ENCODE results near the gene FBXL4.

DNA sequence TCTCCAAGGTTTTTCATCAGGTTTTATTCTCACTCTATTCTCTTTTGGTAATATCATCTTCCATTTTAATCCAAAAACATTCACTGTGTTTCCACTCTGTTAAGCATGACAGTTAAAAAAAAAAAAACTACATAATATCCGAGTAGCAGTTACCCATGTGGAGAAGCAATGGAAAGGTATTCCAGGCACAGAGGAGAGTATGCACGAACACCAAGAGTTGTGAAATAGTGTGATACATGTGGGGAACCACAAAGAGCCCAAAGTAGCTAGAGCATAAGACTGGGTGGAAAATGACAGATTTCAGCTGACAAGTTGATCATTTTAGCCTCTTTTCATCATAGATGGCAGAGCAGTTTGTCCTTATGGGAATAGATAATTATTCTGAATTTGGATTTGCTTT lies 19.9 kb upstream of the FBXL4 start:
- no peak for TF ChIP-seq ZFP30 (CRISPR knock-in tag; IDR thresholded peaks at IDR 0.05)
- no peak for TF ChIP-seq RARB (CRISPR knock-in tag; IDR thresholded peaks at IDR 0.05)
- TF ChIP-seq, protein P1, sequence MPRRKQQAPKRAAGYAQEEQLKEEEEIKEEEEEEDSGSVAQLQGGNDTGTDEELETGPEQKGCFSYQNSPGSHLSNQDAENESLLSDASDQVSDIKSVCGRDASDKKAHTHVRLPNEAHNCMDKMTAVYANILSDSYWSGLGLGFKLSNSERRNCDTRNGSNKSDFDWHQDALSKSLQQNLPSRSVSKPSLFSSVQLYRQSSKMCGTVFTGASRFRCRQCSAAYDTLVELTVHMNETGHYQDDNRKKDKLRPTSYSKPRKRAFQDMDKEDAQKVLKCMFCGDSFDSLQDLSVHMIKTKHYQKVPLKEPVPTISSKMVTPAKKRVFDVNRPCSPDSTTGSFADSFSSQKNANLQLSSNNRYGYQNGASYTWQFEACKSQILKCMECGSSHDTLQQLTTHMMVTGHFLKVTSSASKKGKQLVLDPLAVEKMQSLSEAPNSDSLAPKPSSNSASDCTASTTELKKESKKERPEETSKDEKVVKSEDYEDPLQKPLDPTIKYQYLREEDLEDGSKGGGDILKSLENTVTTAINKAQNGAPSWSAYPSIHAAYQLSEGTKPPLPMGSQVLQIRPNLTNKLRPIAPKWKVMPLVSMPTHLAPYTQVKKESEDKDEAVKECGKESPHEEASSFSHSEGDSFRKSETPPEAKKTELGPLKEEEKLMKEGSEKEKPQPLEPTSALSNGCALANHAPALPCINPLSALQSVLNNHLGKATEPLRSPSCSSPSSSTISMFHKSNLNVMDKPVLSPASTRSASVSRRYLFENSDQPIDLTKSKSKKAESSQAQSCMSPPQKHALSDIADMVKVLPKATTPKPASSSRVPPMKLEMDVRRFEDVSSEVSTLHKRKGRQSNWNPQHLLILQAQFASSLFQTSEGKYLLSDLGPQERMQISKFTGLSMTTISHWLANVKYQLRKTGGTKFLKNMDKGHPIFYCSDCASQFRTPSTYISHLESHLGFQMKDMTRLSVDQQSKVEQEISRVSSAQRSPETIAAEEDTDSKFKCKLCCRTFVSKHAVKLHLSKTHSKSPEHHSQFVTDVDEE (CRISPR knock-in tag; IDR thresholded peaks at IDR 0.05) = no peak
